Epithelial cell of prostate (primary cell): ENCODE results near the gene DIS3L2.
"Not testable (repeated sequence)": the region's sequence is repeated elsewhere in the genome, so short reads cannot be mapped to it uniquely, and the experiment has no call there.

ENCODE experiments used
- DNase-seq: peaks from one replicate; pipeline ENCODE4 v3.0.0-alpha.2; 2011; ENCODE audit warnings: low read depth, low spot score
- H3K27ac ChIP-seq: fragments of 450-650 bp; 2 replicates; pipeline ENCODE4 v1.5.1; 2017; ENCODE audit warnings: mild to moderate bottlenecking

Gene DIS3L2

DNA sequence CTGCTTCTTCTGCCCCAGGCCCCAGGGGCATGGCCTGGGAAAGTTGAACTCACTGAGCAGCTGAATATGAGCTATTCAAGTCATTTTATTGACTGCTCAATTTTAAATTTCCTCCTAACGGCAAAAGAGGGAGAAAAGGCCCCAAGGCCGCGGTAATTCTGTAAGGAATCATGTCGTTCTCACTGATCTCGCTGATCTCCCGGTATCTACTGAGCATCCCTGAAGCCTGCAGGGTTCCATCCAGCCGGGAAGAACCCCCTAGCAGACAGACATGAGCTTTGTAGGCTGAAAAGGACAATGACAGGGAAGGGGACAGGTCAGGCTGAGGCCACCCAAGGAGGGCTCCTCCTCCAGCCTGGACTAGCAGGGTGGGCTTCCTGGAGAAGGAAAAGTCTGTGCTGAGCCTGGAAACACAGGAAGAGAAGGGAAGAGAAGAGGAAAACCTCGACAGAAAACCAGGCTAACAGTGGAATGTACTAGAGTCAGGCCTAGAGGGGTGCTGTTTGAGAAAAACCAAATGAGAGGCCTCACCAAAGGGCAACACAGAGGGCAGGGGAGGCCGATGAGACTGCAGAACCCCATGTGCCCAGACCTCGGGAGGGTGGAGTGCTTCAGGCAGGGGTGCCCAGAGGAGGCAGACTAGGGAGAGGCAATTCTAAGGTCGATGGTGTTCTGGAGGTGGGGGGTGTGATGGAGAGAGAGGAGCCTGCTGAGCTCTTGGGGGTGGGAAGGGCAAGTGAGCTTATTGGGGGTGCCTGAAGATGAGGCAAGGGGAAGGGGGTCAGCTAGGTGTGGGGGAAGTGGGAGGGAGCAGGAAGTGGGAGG lies 32.4 kb upstream of the DIS3L2 start:
- no peak for DNase-seq
- no peak overlapping the region for H3K27ac ChIP-seq

GRCh38 chr2:231929961-231930592 lies 31.4 kb upstream of the DIS3L2 start:
- DNase-seq = no peak
- no peak overlapping the region for H3K27ac ChIP-seq

DNA sequence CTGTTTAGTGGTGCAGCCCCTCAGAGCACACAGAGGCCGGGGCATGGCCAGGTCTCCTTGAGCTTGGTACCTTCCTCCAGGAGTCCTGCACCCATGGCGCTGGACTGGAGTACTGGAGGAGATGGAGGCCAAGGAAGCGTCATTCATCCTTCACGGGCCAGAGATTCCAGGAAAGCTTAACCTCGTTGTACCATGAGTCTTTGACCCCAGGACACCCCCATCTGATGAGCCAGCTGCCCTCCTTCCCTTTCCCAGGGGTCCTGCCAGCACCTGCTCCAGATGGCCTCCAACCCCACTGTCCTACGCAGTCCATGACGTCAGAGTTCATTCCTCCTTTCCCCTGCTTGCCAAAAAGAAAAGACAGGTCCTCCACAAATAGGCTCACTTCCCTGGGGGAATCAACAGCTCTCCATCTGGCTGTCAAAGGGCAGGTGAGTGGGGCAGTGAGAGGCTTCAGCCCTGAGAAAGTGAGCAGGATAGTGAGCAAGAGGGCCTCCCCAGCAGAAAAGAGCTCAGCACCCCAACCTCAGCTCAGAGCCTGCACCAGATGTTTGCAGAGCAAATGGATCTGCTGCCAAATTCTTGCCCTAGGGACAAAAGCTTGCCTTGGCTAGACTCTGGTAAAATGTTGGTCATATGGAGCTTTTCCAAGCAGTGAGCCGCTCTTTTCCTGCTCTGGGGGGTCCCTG lies 30.8 kb upstream of the DIS3L2 start:
- no peak overlapping the region for H3K27ac ChIP-seq
- no peak for DNase-seq

- no peak for DNase-seq
- no peak overlapping the region for H3K27ac ChIP-seq
Observed at GRCh38 chr2:231931481-231931915, 30.0 kb upstream of the DIS3L2 start.

GRCh38 chr2:231932711-231932970 lies 28.9 kb upstream of the DIS3L2 start:
- H3K27ac ChIP-seq = no peak overlapping the region
- DNase-seq = no peak

- no peak for DNase-seq
- H3K27ac ChIP-seq = no peak overlapping the region
Observed at GRCh38 chr2:231932985-231933915, 28.3 kb upstream of the DIS3L2 start.

- no peak for DNase-seq
- no peak overlapping the region for H3K27ac ChIP-seq
Observed at GRCh38 chr2:231933916-231934401, 27.6 kb upstream of the DIS3L2 start.

- H3K27ac ChIP-seq = no peak overlapping the region
- DNase-seq = no peak
Observed at GRCh38 chr2:231934441-231935206, 26.9 kb upstream of the DIS3L2 start.

GRCh38 chr2:231935207-231935524 lies 26.3 kb upstream of the DIS3L2 start:
- no peak overlapping the region for H3K27ac ChIP-seq
- DNase-seq = no peak

- no peak for DNase-seq
- no peak overlapping the region for H3K27ac ChIP-seq
Observed at GRCh38 chr2:231935815-231936214, 25.7 kb upstream of the DIS3L2 start.

DNA sequence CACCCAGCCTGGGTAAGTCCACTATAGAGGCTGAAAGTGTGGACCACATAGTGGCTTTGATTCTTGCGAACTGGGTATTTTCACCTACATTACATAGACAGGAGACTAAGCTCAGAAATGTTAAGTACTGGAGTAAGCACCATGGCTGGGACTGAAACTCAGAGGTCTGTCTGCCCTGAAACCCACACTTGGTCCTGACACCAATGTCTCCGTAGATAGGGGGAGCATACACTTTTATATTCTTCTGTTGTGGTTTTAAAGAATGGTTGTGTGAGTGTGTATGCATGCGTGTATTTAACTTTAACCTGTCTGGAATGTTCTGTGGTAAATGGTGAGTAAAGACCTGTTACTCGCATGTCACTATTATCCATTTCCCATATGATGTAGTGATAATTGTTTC lies 25.0 kb upstream of the DIS3L2 start:
- no peak overlapping the region for H3K27ac ChIP-seq
- DNase-seq = no peak

- no peak overlapping the region for H3K27ac ChIP-seq
- DNase-seq = no peak
Observed at GRCh38 chr2:231937057-231937456, 24.5 kb upstream of the DIS3L2 start.

GRCh38 chr2:231939022-231939421 lies 22.5 kb upstream of the DIS3L2 start:
- no peak overlapping the region for H3K27ac ChIP-seq
- DNase-seq = no peak

DNA sequence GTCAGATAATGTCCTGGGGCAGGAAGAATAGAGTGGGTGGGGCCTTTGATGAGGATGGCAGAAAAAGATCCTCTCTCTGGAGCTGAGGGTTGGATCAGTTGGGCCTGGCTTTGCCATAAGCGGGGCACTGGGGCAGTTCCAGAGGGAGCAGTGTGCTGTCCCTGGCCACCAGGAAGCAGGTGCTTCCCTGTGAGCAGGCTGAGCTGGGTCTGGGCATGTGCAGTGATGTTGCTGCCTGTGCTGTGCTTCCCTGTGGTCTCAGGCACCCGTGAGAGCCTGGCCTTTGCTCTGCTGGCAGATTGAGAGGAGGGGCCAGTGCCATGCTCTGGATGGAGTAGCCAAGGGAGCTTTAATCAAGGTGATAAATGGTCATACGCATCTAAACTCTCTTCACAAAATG lies 20.7 kb upstream of the DIS3L2 start:
- DNase-seq = no peak
- no peak overlapping the region for H3K27ac ChIP-seq

DNA sequence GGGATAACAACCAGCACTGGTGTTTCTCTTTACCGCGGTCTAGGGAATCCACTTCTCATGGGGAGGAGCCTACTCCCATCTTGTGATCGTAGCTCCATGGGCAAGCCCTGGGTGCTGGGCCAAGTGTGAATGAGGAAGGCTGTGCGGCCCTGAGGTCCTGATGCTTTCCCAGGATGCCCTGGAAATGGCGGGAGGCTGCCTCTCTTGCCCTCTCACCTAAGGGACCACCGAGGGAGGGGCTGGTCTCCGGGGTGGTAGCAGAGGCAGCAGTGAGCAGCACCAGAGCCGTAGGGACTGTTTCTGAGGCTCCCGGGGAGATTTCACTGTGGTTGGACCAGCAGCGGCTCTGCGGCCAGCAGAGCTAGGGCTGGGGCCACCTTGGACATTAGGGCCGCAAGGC lies 19.8 kb upstream of the DIS3L2 start:
- H3K27ac ChIP-seq = no peak overlapping the region

DNA sequence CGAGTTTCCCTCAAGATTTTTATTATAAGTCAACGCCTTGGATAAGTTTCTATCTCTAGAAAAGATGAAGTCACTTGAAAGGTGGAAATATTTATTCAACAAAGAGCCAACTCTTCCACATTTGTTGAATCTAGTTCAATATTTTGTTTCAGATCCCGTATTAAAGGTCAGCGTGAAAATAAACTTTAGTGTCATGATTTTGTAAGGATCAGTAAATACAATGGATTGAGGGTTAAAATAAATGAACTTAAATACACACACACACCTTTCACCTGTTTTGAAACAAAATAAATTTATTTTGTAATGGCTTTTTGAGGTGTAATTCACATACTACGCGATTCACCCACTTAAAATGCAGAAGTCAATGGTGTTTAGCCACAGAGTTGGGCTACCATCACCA lies 19.3 kb upstream of the DIS3L2 start:
- DNase-seq = no peak
- no peak overlapping the region for H3K27ac ChIP-seq

More for the DNA sequence above, 19.8 kb upstream of the DIS3L2 start:
- no peak for DNase-seq

DNA sequence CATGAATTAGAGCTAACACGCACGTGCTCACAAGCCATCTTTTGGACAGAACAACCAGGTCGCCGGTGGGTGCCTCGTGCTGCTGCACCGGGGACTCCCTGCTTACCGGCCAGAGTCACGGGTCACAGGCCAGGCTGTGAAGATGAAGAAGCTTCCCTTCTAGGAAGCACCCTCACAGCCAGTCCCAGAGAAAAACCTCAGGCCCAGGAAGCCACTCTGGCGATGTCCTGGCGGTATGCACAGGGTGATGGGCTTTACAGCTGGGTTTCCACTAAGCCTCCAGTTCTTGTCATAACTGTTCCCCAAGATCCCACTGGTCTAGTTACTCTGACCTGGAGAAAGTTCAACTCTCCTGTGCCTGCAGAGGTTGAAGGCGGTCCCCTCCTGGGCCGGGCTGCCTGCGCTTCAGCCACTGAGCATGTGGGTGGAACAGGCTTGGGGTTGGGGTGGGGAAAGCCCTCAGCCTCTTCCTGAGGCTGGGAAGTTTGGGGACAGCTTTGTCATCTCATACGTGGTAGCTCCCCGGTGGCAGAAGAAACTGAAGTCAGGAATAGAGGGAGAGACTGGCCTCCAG lies 15.2 kb upstream of the DIS3L2 start:
- no peak for DNase-seq
- no peak overlapping the region for H3K27ac ChIP-seq

DNA sequence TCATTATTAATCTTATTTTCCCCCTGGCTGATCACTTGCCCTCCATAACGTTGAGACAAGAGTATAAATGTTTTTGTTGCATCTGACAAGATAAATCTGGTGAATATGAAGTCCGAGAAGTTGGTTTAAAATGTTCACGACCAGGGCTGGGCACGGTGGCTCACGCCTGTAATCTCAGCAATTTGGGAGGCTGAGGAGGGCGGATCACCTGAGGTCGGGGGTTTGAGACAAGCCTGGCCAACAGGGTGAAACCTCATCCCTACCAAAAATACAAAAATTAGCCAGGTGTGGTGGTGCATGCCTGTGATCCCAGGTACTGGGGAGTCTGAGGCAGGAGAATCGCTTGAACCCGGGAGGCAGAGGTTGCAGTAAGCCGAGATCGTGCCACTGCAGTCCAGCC lies 14.4 kb upstream of the DIS3L2 start:
- DNase-seq, H3K27ac ChIP-seq: not testable (repeated sequence)

GRCh38 chr2:231947694-231948093 lies 13.8 kb upstream of the DIS3L2 start:
- DNase-seq = no peak
- H3K27ac ChIP-seq = no peak overlapping the region
